Mesothelial cell of epicardium (in vitro differentiated cells): ENCODE measurements around the gene CDCA7L. TPM values are rescaled to one million over a fixed set of nuclear protein-coding genes. Genes with fewer than 3 reads are reported as not detected.
"Not testable (repeated sequence)": the region's sequence is repeated elsewhere in the genome, so short reads cannot be mapped to it uniquely, and the experiment has no call there.

ENCODE experiments used
- DNase-seq, 2 experiments: peaks; one replicate each; pipeline ENCODE4 v3.0.0; 2021; ENCODE audit warnings: low spot score in 2 of 2; ENCODE audit not compliant: unreplicated experiment in 2 of 2
- H3K27ac Mint-ChIP-seq: 2 replicates; pipeline ENCODE4 v1.8.0; 2021; ENCODE audit warnings: mixed read lengths
- H3K27me3 Mint-ChIP-seq: 2 replicates; pipeline ENCODE4 v1.8.0; 2021; ENCODE audit warnings: low read depth, mixed read lengths
- H3K36me3 Mint-ChIP-seq: 2 replicates; pipeline ENCODE4 v1.8.0; 2021; ENCODE audit warnings: mixed read lengths
- H3K4me1 Mint-ChIP-seq: 2 replicates; pipeline ENCODE4 v1.8.0; 2021; ENCODE audit warnings: mixed read lengths
- H3K4me3 Mint-ChIP-seq: 2 replicates; pipeline ENCODE4 v1.8.0; 2021; ENCODE audit warnings: mild to moderate bottlenecking, moderate library complexity, mixed read lengths
- H3K9me3 Mint-ChIP-seq: 2 replicates; pipeline ENCODE4 v1.8.0; 2021; ENCODE audit warnings: mixed read lengths
- total RNA-seq: library from RNA; stranded (reverse); gene quantifications from 3 replicates; pipeline ENCODE4 v1.2.1, GENCODE V29; 2021
- TF ChIP-seq, protein P1 (sequence below): fragments of 200-600 bp; sonication (generic); IDR thresholded peaks from one replicate; pipeline ENCODE4 v1.5.0; 2021; ENCODE audit warnings: antibody characterized with exemption; ENCODE audit not compliant: unreplicated experiment

The CDCA7L gene
- total RNA-seq, 1 donor from 2014 or later, result 26.5 TPM

DNA sequence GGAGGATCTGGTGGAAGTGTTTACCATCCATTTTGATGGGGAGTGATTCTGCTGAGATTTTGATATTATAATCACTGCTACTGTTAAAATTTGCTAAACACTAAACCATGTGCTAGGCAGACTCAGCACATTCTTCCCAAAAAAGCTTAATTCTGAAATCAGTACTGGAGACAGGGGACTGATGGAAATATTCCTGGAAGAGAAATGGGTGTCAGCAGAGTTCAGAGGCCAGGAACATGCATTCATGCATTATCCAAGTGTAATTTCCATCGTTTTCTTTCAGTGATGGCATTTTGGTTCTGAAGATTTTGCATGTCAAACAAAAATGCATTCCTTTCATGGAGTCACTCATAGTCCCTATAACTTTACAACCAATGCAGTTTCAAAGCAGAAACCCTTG lies 79.0 kb downstream of the CDCA7L start:
- TF ChIP-seq, protein P1, sequence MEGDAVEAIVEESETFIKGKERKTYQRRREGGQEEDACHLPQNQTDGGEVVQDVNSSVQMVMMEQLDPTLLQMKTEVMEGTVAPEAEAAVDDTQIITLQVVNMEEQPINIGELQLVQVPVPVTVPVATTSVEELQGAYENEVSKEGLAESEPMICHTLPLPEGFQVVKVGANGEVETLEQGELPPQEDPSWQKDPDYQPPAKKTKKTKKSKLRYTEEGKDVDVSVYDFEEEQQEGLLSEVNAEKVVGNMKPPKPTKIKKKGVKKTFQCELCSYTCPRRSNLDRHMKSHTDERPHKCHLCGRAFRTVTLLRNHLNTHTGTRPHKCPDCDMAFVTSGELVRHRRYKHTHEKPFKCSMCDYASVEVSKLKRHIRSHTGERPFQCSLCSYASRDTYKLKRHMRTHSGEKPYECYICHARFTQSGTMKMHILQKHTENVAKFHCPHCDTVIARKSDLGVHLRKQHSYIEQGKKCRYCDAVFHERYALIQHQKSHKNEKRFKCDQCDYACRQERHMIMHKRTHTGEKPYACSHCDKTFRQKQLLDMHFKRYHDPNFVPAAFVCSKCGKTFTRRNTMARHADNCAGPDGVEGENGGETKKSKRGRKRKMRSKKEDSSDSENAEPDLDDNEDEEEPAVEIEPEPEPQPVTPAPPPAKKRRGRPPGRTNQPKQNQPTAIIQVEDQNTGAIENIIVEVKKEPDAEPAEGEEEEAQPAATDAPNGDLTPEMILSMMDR, result no peak
- Mint-ChIP-seq H3K4me1 (peaks cover 8% of the 10 kb centered on the region), H3K4me3 (no peak overlapping the region), H3K36me3 (no peaks in the 10 kb centered on the region), H3K27me3 (peaks cover 2% of the 10 kb centered on the region), H3K9me3 (no peaks in the 10 kb centered on the region), H3K27ac (no peak overlapping the region)
- DNase-seq, result no peak

DNA sequence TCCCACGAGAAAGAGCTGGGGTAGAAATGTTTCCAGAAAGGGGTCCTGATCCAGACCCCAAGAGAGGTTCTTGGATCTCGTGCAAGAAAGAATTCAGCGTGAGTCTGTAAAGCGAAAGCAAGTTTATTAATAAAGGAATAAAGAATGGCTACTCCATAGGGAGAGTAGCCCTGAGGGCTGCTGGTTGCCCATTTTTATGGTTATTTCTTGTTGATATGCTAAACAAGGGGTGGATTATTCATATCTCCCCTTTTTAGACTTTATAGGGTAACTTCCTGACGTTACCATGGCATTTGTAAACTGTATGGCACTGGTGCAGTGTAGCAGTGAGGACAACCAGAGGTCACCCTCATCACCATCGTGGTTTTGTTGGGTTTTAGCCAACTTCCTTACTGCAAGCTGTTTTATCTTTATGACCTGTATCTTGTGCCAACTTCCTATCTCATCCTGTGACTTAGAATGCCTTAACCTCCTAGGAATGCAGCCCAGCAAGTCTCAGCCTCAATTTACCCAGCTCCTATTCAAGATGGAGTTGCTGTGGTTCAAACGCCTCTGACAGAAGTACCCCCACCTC lies 80.0 kb downstream of the CDCA7L start:
- H3K27ac Mint-ChIP-seq, DNase-seq, H3K4me3 Mint-ChIP-seq, H3K9me3 Mint-ChIP-seq, H3K27me3 Mint-ChIP-seq, H3K36me3 Mint-ChIP-seq: not testable (repeated sequence)
- peaks cover 11% of the 10 kb centered on the region for H3K4me1 Mint-ChIP-seq

DNA sequence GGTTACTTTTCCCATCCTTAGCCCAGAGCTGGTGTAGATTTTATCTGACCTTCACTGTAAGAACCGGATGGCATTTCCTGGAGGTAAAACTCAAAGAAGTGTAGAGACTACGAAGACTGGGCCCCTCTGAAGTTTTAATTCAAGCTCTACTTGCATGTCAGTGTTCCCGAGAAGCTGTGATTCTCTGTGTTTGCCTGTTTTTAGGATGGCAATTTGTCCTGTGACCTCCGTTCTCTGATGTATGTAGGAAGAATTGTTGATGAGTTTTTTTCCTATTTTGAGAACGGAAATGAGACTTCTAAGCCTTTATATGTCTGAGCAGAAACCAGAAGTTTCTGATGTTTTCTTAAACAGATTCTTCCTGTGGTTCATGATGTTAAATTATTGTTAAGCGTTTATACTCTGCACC lies 94.1 kb downstream of the CDCA7L start:
- Mint-ChIP-seq H3K4me3 (no peak overlapping the region), H3K4me1 (peaks cover 3% of the 10 kb centered on the region), H3K36me3 (no peaks in the 10 kb centered on the region), H3K27me3 (no peaks in the 10 kb centered on the region), H3K9me3 (peaks cover 4% of the 10 kb centered on the region), H3K27ac (no peak overlapping the region)
- DNase-seq, result no peak
- TF ChIP-seq, protein P1, result no peak
